SK-N-MC (cell line): Measurements from ENCODE around the gene KCNC3.

Source experiments
- EZH2 ChIP-seq: fragments of 200-600 bp; sonication (generic); IDR thresholded peaks from one replicate; pipeline ENCODE4 v1.6.1; 2017; ENCODE audit warnings: antibody characterized with exemption
- FOXP2 ChIP-seq: optimal IDR thresholded peaks from 2 replicates; pipeline ENCODE3; 2011; ENCODE audit warnings: mild to moderate bottlenecking, moderate library complexity; ENCODE audit not compliant: insufficient read depth; ENCODE audit errors: extremely low read length, control extremely low read depth
- POLR2AphosphoS5 ChIP-seq: IDR thresholded peaks from 2 replicates; pipeline ENCODE4 v1.6.1; 2012; ENCODE audit warnings: mild to moderate bottlenecking, low read depth, low read length, borderline replicate concordance

DNA sequence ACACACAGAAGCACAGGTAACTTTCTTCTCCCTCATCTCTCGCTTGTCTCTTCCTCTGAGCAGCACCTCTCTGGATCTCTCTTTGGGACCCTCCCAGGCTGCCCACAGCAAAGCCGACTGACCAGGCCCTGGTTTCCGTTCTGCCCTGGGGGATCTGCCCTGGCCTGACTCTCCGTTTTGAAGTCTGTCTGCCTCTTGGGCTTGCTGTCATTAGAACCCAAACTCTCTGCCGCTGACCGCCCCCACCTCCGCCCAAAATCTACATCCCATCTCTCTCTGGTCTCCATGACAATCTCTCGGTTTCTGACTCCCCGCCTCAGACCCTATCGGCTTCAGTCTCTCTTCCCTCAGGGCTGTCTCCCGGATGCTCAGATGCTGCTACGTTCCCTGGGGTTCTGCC lies 6.9 kb downstream of the KCNC3 start:
- TF ChIP-seq POLR2AphosphoS5, result no peak
- no peak for TF ChIP-seq EZH2
- no peak for TF ChIP-seq FOXP2
